Activated CD4-positive, alpha-beta memory T cell treated with anti-CD3 and anti-CD28 coated beads for 36 hours (primary cell): ENCODE measurements around the gene TEFM. TPM values are rescaled to one million over a fixed set of nuclear protein-coding genes. Genes with fewer than 3 reads are reported as not detected.
"Not testable (repeated sequence)": the region's sequence is repeated elsewhere in the genome, so short reads cannot be mapped to it uniquely, and the experiment has no call there.

Experiments
- CTCF ChIA-PET: fragments of 350-600 bp; sonication (Branson Sonifier 250); formaldehyde crosslinking; loops from one replicate; lab custom pipeline; 2021; ENCODE audit warnings: antibody characterized with exemption, inconsistent platforms; lab: Charles Lee
- POLR2A ChIA-PET: fragments of 350-600 bp; sonication (Branson Sonifier 250); formaldehyde crosslinking; loops from one replicate; lab custom pipeline; 2021; ENCODE audit warnings: antibody characterized with exemption; lab: Charles Lee
- DNase-seq: peaks from one replicate; pipeline ENCODE4 v3.0.0-alpha.2; 2020
- H3K27ac Mint-ChIP-seq: one replicate; pipeline ENCODE4 v1.8.0; 2021; ENCODE audit warnings: mixed read lengths
- H3K27me3 Mint-ChIP-seq: one replicate; pipeline ENCODE4 v1.8.0; 2021; ENCODE audit warnings: mixed read lengths
- H3K36me3 Mint-ChIP-seq: one replicate; pipeline ENCODE4 v1.8.0; 2021; ENCODE audit warnings: mixed read lengths
- H3K4me1 Mint-ChIP-seq: one replicate; pipeline ENCODE4 v1.8.0; 2021; ENCODE audit warnings: low read depth, mixed read lengths
- H3K4me3 Mint-ChIP-seq: one replicate; pipeline ENCODE4 v1.8.0; 2021; ENCODE audit warnings: mild to moderate bottlenecking, mixed read lengths
- H3K9me3 Mint-ChIP-seq: one replicate; pipeline ENCODE4 v1.8.0; 2021; ENCODE audit warnings: mixed read lengths
- intact Hi-C: fragments of 100-400 bp; cut with micrococcal nuclease; formaldehyde crosslinking; loops from one replicate; pipeline ENCODE4 v1.15.1; 2023
- total RNA-seq, 2 experiments: library from RNA; stranded (reverse); gene quantifications; one replicate each; pipeline ENCODE4 v1.2.3, GENCODE V29; 2021

The TEFM gene, protein sequence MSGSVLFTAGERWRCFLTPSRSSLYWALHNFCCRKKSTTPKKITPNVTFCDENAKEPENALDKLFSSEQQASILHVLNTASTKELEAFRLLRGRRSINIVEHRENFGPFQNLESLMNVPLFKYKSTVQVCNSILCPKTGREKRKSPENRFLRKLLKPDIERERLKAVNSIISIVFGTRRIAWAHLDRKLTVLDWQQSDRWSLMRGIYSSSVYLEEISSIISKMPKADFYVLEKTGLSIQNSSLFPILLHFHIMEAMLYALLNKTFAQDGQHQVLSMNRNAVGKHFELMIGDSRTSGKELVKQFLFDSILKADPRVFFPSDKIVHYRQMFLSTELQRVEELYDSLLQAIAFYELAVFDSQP
- total RNA-seq: 10 to 100 TPM in 1 of 2 experiments, 1 to 10 TPM in 1; 9.7 to 11.4 TPM

- peaks cover 17% of the 10 kb centered on the region for H3K36me3 Mint-ChIP-seq
- H3K4me1 Mint-ChIP-seq: peaks cover 45% of the 10 kb centered on the region
- no peaks in the 10 kb centered on the region for H3K9me3 Mint-ChIP-seq
- intact Hi-C loops: loop anchor here (5.0 to 10.0 kb wide), 4 partner anchors 61 to 158 kb away; partner anchors contain the start of gene ATAD5
- H3K4me3 Mint-ChIP-seq: peak within 1 kb of the TSS; percentile 93
- POLR2A ChIA-PET: interaction anchor here (0.6 kb wide), 1 partner anchor 102 kb away, joined by 3 read pairs; no protein-coding TSS in a partner anchor
- H3K27ac Mint-ChIP-seq: peak within 1 kb of the TSS; percentile 81
- CTCF ChIA-PET: interaction anchor here (0.6 to 1.6 kb wide), 3 partner anchors 81 to 602 kb away, joined by 3 to 4 read pairs (median 4); partner anchors contain the start of gene CRLF3
- DNase-seq: peak; percentile 95
- H3K27me3 Mint-ChIP-seq: no peaks in the 10 kb centered on the region
These were observed at the start of gene TEFM for GRCh38 chr17:30906101-30906911. Gene TEFM, minus strand, starts transcription at chr17:30906238. Its CDS starts 40 bp downstream, at chr17:30906198.

DNA sequence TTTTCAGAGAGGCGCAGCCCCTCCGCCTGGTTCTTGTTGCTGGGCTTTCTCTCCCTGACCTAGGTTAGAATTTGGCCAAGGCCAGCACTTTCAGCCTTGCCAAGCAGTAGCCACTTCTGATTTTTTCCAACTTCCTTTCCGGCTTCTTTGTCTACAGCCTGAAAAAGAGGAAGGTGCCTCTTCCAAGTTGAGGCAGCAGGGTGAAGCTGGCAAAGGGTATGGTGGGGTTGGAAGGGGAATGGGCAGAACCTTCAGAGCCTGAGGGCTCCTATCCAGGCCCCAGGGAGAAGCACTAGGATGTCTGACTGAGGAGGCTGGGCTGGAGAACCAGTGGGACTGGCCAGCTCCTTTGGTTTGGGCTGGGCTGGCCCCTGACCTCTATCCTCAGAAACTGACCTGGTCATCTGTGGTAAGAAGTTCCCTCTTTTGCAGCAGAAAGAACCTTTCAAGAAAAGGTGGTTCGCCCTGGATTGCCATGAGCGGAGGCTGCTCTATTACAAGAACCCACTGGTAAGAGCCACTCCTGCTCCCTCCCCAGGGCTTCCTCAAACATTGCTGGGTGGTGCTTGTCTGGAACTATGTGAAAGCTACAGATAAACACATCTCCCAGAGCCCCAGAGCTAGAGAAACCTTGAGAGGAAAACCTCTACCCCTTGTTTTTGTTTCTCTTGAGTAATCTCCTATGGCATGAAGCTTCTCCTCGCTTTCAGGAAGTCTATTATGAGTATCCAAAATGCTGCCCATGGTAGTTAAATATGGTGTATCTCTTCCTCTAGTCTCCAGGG is 48.2 kb upstream of the TEFM start:
- intact Hi-C loops: no loop called here
- POLR2A ChIA-PET: no interaction called here
- Mint-ChIP-seq H3K36me3 (no peaks in the 10 kb centered on the region), H3K27ac (no peak overlapping the region), H3K9me3 (no peaks in the 10 kb centered on the region), H3K27me3 (no peaks in the 10 kb centered on the region), H3K4me1 (no peaks in the 10 kb centered on the region), H3K4me3 (no peak overlapping the region)
- no peak for DNase-seq
- CTCF ChIA-PET: no interaction called here

GRCh38 chr17:30952638-30953393 is 46.8 kb upstream of the TEFM start:
- Mint-ChIP-seq H3K4me3 (no peak overlapping the region), H3K36me3 (no peaks in the 10 kb centered on the region), H3K27me3 (no peaks in the 10 kb centered on the region), H3K27ac (no peak overlapping the region), H3K9me3 (no peaks in the 10 kb centered on the region), H3K4me1 (no peaks in the 10 kb centered on the region)
- ChIA-PET CTCF (no interaction called here), POLR2A (no interaction called here)
- intact Hi-C loops: no loop called here
- DNase-seq: no peak

DNA sequence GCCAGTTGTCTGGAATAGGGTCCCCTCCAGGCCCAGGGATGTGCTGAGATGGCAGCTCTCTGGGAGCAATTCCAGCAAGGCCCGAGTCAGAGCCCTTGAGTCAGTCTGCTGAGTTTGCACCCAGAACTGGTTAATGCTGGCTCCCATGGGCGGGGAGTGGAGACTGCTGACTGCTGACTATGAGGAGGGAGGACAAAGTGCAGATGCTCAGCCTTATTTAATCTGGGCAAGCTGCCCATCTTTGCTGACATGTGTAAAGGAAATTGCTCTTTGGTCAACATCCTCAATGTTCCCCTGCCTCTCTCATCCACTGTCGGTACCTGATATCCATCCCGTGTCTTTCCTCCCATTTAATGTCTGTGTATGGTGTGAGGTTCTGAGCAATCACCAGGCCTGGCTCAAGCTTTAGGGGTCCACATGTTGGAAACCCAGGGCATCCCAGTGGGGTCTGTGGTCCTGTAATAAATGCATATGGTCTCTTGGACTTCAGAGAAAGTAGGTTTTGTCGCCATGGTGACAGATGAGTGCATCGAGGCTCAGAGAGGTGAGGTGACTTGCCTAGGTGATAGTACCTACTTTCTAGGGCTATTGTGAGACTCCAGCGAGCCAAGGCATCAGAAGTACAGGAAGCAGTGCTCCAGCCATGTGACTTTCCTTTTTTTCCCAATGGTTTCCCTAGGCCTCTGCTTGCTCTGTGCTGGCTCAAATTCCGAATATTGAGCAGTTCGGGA is 44.8 kb upstream of the TEFM start:
- no peak overlapping the region for H3K4me3 Mint-ChIP-seq
- POLR2A ChIA-PET: no interaction called here
- DNase-seq: no peak
- CTCF ChIA-PET: no interaction called here
- intact Hi-C loops: no loop called here
- no peaks in the 10 kb centered on the region for H3K27me3 Mint-ChIP-seq
- H3K4me1 Mint-ChIP-seq: no peaks in the 10 kb centered on the region
- no peak overlapping the region for H3K27ac Mint-ChIP-seq
- H3K9me3 Mint-ChIP-seq: no peaks in the 10 kb centered on the region
- H3K36me3 Mint-ChIP-seq: no peaks in the 10 kb centered on the region

GRCh38 chr17:30950189-30950588 is 44.2 kb upstream of the TEFM start:
- CTCF ChIA-PET: no interaction called here
- Mint-ChIP-seq H3K36me3 (no peaks in the 10 kb centered on the region), H3K9me3 (no peaks in the 10 kb centered on the region), H3K27me3 (no peaks in the 10 kb centered on the region), H3K27ac (no peak overlapping the region), H3K4me1 (no peaks in the 10 kb centered on the region), H3K4me3 (no peak overlapping the region)
- DNase-seq: no peak
- POLR2A ChIA-PET: no interaction called here
- intact Hi-C loops: no loop called here

DNA sequence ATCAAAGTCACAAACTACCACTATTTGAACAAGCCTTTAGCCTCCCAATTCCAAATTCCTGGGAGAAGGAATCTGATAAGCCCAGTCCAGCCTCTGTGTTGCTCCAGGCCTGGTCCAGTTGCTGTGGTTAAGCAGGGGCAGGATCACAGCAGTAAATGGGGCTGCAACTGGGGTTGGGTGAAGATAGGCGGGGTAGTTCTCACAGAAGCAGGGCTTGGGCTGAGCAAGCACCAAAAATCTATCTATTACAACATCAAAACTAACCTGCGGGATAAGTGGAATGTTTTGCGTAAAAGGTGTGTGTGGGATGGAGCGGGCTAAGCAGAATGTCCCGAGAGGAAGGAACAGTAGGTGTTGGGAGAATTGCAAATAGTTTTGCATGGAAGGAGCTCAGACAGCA is 41.8 kb upstream of the TEFM start:
- ChIA-PET CTCF (no interaction called here), POLR2A (no interaction called here)
- Mint-ChIP-seq H3K9me3 (no peaks in the 10 kb centered on the region), H3K4me1 (peaks cover 1% of the 10 kb centered on the region), H3K27ac (no peak overlapping the region), H3K4me3 (no peak overlapping the region), H3K36me3 (no peaks in the 10 kb centered on the region), H3K27me3 (no peaks in the 10 kb centered on the region)
- DNase-seq: no peak
- intact Hi-C loops: no loop called here

- intact Hi-C loops: no loop called here
- POLR2A ChIA-PET: no interaction called here
- CTCF ChIA-PET: no interaction called here
- H3K36me3 Mint-ChIP-seq: no peaks in the 10 kb centered on the region
- no peak overlapping the region for H3K4me3 Mint-ChIP-seq
- no peak for DNase-seq
- peaks cover 8% of the 10 kb centered on the region for H3K4me1 Mint-ChIP-seq
- H3K9me3 Mint-ChIP-seq: no peaks in the 10 kb centered on the region
- no peak overlapping the region for H3K27ac Mint-ChIP-seq
- no peaks in the 10 kb centered on the region for H3K27me3 Mint-ChIP-seq
These were observed 36.5 kb upstream of the TEFM start for GRCh38 chr17:30942308-30943079.

GRCh38 chr17:30939051-30939689 is 33.1 kb upstream of the TEFM start:
- Mint-ChIP-seq H3K4me1 (peaks cover 8% of the 10 kb centered on the region), H3K9me3 (no peaks in the 10 kb centered on the region), H3K27ac (no peak overlapping the region), H3K27me3 (no peaks in the 10 kb centered on the region), H3K4me3 (no peak overlapping the region), H3K36me3 (no peaks in the 10 kb centered on the region)
- intact Hi-C loops: no loop called here
- peak; percentile 22 for DNase-seq
- ChIA-PET POLR2A (interaction anchor here (1.0 kb wide), 1 partner anchor 32 kb away, joined by 4 read pairs; no protein-coding TSS in a partner anchor), CTCF (no interaction called here)

DNA sequence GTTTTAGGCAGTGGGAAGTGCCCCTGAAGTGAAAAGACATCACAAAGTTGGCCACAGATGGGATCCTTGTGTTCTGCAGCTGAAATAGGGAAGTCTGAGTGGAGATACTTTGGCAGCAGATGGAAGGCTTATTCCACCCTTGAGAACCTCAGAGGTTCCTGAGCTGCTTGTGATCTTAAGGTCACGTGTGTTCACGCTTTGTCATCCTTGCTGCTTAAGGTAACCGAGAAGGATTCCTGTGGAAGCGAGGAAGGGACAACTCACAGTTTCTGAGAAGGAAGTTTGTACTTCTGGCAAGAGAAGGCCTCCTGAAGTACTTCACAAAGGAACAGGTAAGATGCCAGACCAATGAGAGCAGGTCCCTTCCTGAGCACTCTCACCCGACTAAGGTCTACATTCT is 27.9 kb upstream of the TEFM start:
- no peak overlapping the region for H3K27ac Mint-ChIP-seq
- intact Hi-C loops: no loop called here
- H3K4me3 Mint-ChIP-seq: no peak overlapping the region
- no peaks in the 10 kb centered on the region for H3K9me3 Mint-ChIP-seq
- peaks cover 4% of the 10 kb centered on the region for H3K4me1 Mint-ChIP-seq
- H3K36me3 Mint-ChIP-seq: no peaks in the 10 kb centered on the region
- ChIA-PET CTCF (no interaction called here), POLR2A (no interaction called here)
- DNase-seq: no peak
- H3K27me3 Mint-ChIP-seq: no peaks in the 10 kb centered on the region

- POLR2A ChIA-PET, intact Hi-C loops, H3K27me3 Mint-ChIP-seq, H3K27ac Mint-ChIP-seq, H3K36me3 Mint-ChIP-seq, CTCF ChIA-PET, H3K4me1 Mint-ChIP-seq, DNase-seq, H3K9me3 Mint-ChIP-seq, H3K4me3 Mint-ChIP-seq: not testable (repeated sequence)
These were observed 25.5 kb upstream of the TEFM start for GRCh38 chr17:30931582-30931981.
